Measurements from ENCODE around the gene NCKAP1.

Gene NCKAP1

DNA sequence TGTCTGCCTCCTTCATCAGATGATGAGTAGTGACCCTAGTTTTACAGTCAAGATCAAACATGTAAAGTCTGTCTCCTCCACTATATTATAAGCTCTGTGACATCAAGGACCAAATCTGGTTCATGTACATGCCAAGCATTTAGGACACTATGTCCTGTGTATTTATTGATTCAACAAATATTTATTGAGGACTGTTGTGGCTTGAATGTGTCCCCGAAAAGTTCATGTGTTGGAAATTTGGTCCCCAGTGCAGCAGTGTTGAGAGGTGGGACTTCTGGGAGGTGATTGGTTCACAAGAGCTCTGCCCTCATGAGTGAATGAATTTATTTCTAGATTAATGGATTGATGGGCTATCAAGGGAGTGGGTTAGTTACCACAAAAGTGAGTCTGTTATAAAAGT lies 125.2 kb downstream of the NCKAP1 start:
- TF ChIP-seq, protein P1, sequence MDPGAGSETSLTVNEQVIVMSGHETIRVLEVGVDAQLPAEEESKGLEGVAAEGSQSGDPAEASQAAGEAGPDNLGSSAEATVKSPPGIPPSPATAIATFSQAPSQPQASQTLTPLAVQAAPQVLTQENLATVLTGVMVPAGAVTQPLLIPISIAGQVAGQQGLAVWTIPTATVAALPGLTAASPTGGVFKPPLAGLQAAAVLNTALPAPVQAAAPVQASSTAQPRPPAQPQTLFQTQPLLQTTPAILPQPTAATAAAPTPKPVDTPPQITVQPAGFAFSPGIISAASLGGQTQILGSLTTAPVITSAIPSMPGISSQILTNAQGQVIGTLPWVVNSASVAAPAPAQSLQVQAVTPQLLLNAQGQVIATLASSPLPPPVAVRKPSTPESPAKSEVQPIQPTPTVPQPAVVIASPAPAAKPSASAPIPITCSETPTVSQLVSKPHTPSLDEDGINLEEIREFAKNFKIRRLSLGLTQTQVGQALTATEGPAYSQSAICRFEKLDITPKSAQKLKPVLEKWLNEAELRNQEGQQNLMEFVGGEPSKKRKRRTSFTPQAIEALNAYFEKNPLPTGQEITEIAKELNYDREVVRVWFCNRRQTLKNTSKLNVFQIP (CRISPR knock-in tag; IDR thresholded peaks at IDR 0.05; ENCODE audit: borderline replicate concordance, low read depth): no peak
- TF ChIP-seq TCF4 (CRISPR knock-in tag; IDR thresholded peaks at IDR 0.05; ENCODE audit: borderline replicate concordance): no peak
- TF ChIP-seq BACH2 (CRISPR knock-in tag; IDR thresholded peaks at IDR 0.05; ENCODE audit: borderline replicate concordance): no peak
- TF ChIP-seq ZFP30 (CRISPR knock-in tag; IDR thresholded peaks at IDR 0.05): no peak
- no peak for TF ChIP-seq GLIS3 (CRISPR knock-in tag; IDR thresholded peaks at IDR 0.05)
- no peak for TF ChIP-seq ISL1 (CRISPR knock-in tag; IDR thresholded peaks at IDR 0.05)
- TF ChIP-seq PPARA (CRISPR knock-in tag; IDR thresholded peaks at IDR 0.05; ENCODE audit: borderline replicate concordance): no peak
- TF ChIP-seq, protein P2, sequence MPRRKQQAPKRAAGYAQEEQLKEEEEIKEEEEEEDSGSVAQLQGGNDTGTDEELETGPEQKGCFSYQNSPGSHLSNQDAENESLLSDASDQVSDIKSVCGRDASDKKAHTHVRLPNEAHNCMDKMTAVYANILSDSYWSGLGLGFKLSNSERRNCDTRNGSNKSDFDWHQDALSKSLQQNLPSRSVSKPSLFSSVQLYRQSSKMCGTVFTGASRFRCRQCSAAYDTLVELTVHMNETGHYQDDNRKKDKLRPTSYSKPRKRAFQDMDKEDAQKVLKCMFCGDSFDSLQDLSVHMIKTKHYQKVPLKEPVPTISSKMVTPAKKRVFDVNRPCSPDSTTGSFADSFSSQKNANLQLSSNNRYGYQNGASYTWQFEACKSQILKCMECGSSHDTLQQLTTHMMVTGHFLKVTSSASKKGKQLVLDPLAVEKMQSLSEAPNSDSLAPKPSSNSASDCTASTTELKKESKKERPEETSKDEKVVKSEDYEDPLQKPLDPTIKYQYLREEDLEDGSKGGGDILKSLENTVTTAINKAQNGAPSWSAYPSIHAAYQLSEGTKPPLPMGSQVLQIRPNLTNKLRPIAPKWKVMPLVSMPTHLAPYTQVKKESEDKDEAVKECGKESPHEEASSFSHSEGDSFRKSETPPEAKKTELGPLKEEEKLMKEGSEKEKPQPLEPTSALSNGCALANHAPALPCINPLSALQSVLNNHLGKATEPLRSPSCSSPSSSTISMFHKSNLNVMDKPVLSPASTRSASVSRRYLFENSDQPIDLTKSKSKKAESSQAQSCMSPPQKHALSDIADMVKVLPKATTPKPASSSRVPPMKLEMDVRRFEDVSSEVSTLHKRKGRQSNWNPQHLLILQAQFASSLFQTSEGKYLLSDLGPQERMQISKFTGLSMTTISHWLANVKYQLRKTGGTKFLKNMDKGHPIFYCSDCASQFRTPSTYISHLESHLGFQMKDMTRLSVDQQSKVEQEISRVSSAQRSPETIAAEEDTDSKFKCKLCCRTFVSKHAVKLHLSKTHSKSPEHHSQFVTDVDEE (CRISPR knock-in tag; IDR thresholded peaks at IDR 0.05): no peak
- TF ChIP-seq ARNTL (CRISPR knock-in tag; IDR thresholded peaks at IDR 0.05; ENCODE audit: borderline replicate concordance, low read depth): no peak
- no peak for TF ChIP-seq SNAI2 (CRISPR knock-in tag; IDR thresholded peaks at IDR 0.05)
- TF ChIP-seq ZC3H10 (CRISPR knock-in tag; IDR thresholded peaks at IDR 0.05): no peak
- TF ChIP-seq, protein P3, sequence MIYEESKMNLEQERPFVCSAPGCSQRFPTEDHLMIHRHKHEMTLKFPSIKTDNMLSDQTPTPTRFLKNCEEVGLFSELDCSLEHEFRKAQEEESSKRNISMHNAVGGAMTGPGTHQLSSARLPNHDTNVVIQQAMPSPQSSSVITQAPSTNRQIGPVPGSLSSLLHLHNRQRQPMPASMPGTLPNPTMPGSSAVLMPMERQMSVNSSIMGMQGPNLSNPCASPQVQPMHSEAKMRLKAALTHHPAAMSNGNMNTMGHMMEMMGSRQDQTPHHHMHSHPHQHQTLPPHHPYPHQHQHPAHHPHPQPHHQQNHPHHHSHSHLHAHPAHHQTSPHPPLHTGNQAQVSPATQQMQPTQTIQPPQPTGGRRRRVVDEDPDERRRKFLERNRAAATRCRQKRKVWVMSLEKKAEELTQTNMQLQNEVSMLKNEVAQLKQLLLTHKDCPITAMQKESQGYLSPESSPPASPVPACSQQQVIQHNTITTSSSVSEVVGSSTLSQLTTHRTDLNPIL (CRISPR knock-in tag; IDR thresholded peaks at IDR 0.05; ENCODE audit: low read depth): no peak
- TF ChIP-seq TOX (CRISPR knock-in tag; IDR thresholded peaks at IDR 0.05; ENCODE audit: borderline replicate concordance): no peak
- TF ChIP-seq RARB (CRISPR knock-in tag; IDR thresholded peaks at IDR 0.05): no peak
- ATAC-seq: no peak

DNA sequence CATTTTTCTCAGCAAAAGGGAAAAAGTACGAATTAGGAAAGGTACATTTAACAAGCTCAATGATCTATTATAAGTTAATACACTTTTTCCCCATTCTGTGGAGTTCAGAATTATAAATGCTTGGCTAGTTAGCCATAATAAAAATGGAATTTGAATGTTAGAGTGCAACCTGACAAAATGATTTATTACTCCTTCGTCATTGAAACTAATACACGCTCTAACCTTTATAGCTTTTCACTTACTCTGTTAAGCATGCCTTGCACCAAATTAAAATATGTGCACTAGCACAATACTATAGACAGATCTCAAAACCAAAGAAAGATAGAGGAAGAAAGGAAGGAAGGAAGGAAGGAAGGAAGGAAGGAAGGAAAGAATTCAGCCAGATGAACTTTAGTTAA lies 125.7 kb downstream of the NCKAP1 start:
- no peak for ATAC-seq
- no peak for TF ChIP-seq ISL1 (CRISPR knock-in tag; IDR thresholded peaks at IDR 0.05)

DNA sequence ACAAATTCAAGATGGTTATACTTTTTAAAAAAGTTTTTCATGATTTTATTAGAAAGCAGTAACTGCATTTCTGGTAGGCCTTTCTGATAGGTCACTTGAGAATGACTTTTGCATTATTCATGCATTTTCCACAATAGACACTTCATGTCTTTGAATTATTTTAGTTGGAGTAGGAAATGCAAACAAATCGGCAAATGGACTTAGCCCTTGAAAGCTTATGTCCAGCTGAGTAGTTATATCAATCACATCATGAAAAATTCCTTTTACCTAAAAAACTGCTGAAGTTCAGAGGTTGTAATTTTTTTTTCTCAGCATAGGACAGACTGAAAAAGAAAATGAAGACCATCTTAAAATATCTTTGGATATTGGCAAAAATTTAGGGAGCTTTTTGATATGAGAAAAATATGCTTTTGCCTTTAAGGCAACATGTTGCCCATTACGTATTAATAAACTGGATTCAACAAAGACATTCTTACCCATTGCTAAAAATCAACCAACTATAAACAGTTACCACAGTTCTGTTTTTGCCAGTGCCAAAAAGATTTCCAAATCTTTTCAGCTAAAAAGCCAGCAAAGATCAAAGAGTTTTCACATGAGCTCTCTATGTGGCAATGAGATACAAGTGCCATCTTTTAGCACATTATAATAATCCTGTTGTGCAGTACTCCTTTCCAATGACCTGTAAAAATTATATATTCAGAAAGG lies 126.3 kb downstream of the NCKAP1 start:
- ATAC-seq: no peak

DNA sequence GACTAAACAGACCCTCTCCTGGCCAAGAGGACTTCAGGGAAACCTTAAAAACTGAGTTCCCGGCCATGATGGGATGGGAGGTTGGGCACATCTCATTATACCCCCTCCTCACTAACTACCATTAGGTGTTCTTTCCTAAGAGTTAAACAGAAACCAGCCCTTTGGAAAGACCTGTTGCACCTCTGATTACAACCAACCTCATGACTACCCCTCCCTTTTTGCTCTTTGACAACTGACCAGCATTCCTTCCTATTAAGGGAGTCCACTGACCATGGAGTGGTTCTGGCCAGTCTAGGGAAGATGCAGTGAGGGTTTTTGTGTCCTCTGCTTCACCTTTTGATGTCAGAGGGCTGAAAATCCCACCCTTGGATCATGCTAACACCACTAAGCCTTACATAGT lies 127.3 kb downstream of the NCKAP1 start:
- no peak for TF ChIP-seq ZFP3 (CRISPR knock-in tag; IDR thresholded peaks at IDR 0.05)
- TF ChIP-seq, protein P4, sequence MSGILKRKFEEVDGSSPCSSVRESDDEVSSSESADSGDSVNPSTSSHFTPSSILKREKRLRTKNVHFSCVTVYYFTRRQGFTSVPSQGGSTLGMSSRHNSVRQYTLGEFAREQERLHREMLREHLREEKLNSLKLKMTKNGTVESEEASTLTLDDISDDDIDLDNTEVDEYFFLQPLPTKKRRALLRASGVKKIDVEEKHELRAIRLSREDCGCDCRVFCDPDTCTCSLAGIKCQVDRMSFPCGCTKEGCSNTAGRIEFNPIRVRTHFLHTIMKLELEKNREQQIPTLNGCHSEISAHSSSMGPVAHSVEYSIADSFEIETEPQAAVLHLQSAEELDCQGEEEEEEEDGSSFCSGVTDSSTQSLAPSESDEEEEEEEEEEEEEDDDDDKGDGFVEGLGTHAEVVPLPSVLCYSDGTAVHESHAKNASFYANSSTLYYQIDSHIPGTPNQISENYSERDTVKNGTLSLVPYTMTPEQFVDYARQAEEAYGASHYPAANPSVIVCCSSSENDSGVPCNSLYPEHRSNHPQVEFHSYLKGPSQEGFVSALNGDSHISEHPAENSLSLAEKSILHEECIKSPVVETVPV (CRISPR knock-in tag; IDR thresholded peaks at IDR 0.05): no peak
- TF ChIP-seq GLIS3 (CRISPR knock-in tag; IDR thresholded peaks at IDR 0.05): no peak
- no peak for TF ChIP-seq ZNF70 (CRISPR knock-in tag; IDR thresholded peaks at IDR 0.05)
- no peak for ATAC-seq

More for the DNA sequence above, 126.3 kb downstream of the NCKAP1 start:
- TF ChIP-seq ARNTL (CRISPR knock-in tag; IDR thresholded peaks at IDR 0.05; ENCODE audit: borderline replicate concordance, low read depth): no peak
- no peak for TF ChIP-seq OSR1 (CRISPR knock-in tag; IDR thresholded peaks at IDR 0.05)
- TF ChIP-seq BACH2 (CRISPR knock-in tag; IDR thresholded peaks at IDR 0.05; ENCODE audit: borderline replicate concordance): no peak
- no peak for TF ChIP-seq ZFP30 (CRISPR knock-in tag; IDR thresholded peaks at IDR 0.05)
- TF ChIP-seq ISL1 (CRISPR knock-in tag; IDR thresholded peaks at IDR 0.05): no peak
- no peak for TF ChIP-seq ZFP3 (CRISPR knock-in tag; IDR thresholded peaks at IDR 0.05)
- TF ChIP-seq GLIS3 (CRISPR knock-in tag; IDR thresholded peaks at IDR 0.05): no peak
- no peak for TF ChIP-seq SNAI2 (CRISPR knock-in tag; IDR thresholded peaks at IDR 0.05)
- TF ChIP-seq, protein P3 (CRISPR knock-in tag; IDR thresholded peaks at IDR 0.05; ENCODE audit: low read depth): no peak
- TF ChIP-seq, protein P4 (CRISPR knock-in tag; IDR thresholded peaks at IDR 0.05): no peak
- TF ChIP-seq ESRRG (CRISPR knock-in tag; IDR thresholded peaks at IDR 0.05): no peak
